Measurements from ENCODE around the gene CLEC10A. TPM values are rescaled to one million over a fixed set of nuclear protein-coding genes. Genes with fewer than 3 reads are reported as not detected.

Gene CLEC10A
- total RNA-seq, 2 donors from 2014 or later, result 0.96 to 9.7 TPM

GRCh38 chr17:7114241-7114874, 34.3 kb upstream of the CLEC10A start, which contains the start of gene ASGR2:
ASGR2 (minus strand) TSS chr17:7114822; CDS start chr17:7114240, 582 bp downstream.
- H3K4me1 ChIP-seq, result no peaks in the 10 kb centered on the region
- H3K4me3 ChIP-seq, result no peak within 1 kb of the TSS
- H3K36me3 ChIP-seq, result no peaks in the 10 kb centered on the region
- intact Hi-C loops (cut with DNase I), result no loop called here
- TF ChIP-seq, protein P1, sequence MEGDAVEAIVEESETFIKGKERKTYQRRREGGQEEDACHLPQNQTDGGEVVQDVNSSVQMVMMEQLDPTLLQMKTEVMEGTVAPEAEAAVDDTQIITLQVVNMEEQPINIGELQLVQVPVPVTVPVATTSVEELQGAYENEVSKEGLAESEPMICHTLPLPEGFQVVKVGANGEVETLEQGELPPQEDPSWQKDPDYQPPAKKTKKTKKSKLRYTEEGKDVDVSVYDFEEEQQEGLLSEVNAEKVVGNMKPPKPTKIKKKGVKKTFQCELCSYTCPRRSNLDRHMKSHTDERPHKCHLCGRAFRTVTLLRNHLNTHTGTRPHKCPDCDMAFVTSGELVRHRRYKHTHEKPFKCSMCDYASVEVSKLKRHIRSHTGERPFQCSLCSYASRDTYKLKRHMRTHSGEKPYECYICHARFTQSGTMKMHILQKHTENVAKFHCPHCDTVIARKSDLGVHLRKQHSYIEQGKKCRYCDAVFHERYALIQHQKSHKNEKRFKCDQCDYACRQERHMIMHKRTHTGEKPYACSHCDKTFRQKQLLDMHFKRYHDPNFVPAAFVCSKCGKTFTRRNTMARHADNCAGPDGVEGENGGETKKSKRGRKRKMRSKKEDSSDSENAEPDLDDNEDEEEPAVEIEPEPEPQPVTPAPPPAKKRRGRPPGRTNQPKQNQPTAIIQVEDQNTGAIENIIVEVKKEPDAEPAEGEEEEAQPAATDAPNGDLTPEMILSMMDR (IDR thresholded peaks at IDR 0.05), result no peak
- no peak for DNase-seq
- no peak within 1 kb of the TSS for H3K27ac ChIP-seq
- H3K27me3 ChIP-seq, result no peaks in the 10 kb centered on the region
- no peak within 1 kb of the TSS for H3K9ac ChIP-seq (ENCODE audit: low read depth in 2 of 2, low read length in 2 of 2)
- H3K9me3 ChIP-seq, result no peaks in the 10 kb centered on the region

GRCh38 chr17:7113273-7114071, 33.4 kb upstream of the CLEC10A start:
- H3K9ac ChIP-seq (ENCODE audit: low read depth in 2 of 2, low read length in 2 of 2), result no peak overlapping the region
- DNase-seq, result no peak
- intact Hi-C loops (cut with DNase I), result no loop called here

DNA sequence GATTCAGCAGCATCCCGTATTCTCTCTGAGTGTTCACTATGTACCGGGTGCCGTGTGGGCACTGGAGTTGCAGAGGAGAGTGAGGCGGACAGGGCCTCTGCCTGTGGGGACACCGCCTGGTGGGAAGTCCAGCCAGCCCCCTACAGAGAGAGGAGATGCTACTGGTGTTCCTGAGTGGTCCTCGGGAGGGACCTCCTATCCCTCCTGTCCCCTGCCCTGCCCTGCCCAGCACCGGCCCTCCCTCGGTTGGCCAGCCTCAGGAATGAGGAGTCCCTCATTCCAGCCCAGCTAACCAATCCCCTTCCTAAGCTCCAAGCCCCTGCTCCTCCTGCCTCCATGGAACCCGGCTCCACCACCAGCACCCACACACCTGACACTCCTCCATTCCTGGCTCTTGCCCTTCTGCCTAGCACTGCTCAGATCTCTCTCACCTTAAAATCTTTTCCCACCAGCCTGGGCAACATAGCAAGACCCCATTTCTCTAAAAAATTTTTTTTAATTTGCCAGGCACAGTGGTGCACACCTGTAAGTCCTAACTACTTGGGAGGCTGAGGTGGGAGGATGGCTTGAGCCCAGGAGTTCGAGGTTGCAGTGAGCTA, 32.6 kb upstream of the CLEC10A start:
- Histone ChIP-seq H3K4me1 (no peaks in the 10 kb centered on the region), H3K4me3 (no peak overlapping the region), H3K9ac (ENCODE audit: low read depth in 2 of 2, low read length in 2 of 2) (no peak overlapping the region), H3K27me3 (no peaks in the 10 kb centered on the region), H3K27ac (no peak overlapping the region), H3K36me3 (no peaks in the 10 kb centered on the region), H3K9me3 (no peaks in the 10 kb centered on the region)
- TF ChIP-seq, protein P1 (IDR thresholded peaks at IDR 0.05), result no peak
- no peak for DNase-seq
- intact Hi-C loops (cut with DNase I), result no loop called here

More at GRCh38 chr17:7113273-7114071, 33.4 kb upstream of the CLEC10A start:
- H3K27me3 ChIP-seq, result no peaks in the 10 kb centered on the region
- no peaks in the 10 kb centered on the region for H3K4me1 ChIP-seq
- no peaks in the 10 kb centered on the region for H3K9me3 ChIP-seq
- TF ChIP-seq, protein P1 (IDR thresholded peaks at IDR 0.05), result no peak
- no peak overlapping the region for H3K4me3 ChIP-seq
- H3K36me3 ChIP-seq, result no peaks in the 10 kb centered on the region
- H3K27ac ChIP-seq, result no peak overlapping the region

- Histone ChIP-seq H3K4me3 (no peak overlapping the region), H3K36me3 (no peaks in the 10 kb centered on the region), H3K9me3 (no peaks in the 10 kb centered on the region), H3K27ac (no peak overlapping the region), H3K4me1 (no peaks in the 10 kb centered on the region), H3K9ac (ENCODE audit: low read depth in 2 of 2, low read length in 2 of 2) (no peak overlapping the region), H3K27me3 (no peaks in the 10 kb centered on the region)
- TF ChIP-seq, protein P1 (IDR thresholded peaks at IDR 0.05), result no peak
- intact Hi-C loops (cut with DNase I), result no loop called here
- DNase-seq, result no peak
Observed at GRCh38 chr17:7111784-7112509, 31.9 kb upstream of the CLEC10A start.
